Epithelial cell of proximal tubule (primary cell): ENCODE data around the gene SLC9A6. TPM values are rescaled to one million over a fixed set of nuclear protein-coding genes. Genes with fewer than 3 reads are reported as not detected.

Source experiments
- DNase-seq: peaks from one replicate; pipeline ENCODE4 v3.0.0-alpha.2; 2011; ENCODE audit warnings: low read depth
- H3K4me3 ChIP-seq: 2 replicates; pipeline ENCODE4 v1.5.1; 2011; ENCODE audit warnings: low read depth, mild to moderate bottlenecking, low read length
- total RNA-seq: library from RNA; depleted of rRNA; stranded (reverse); fragments of >200 nt; gene quantifications from 2 replicates; pipeline ENCODE4 v1.2.3, GENCODE V29; 2015
- TF ChIP-seq, protein P1 (sequence below): conservative IDR thresholded peaks from 2 replicates; pipeline ENCODE4 v1.5.1; 2012; ENCODE audit warnings: low read depth, mild to moderate bottlenecking, low read length

SLC9A6 gene
- total RNA-seq, 1 donor from 2014 or later, result 9.1 TPM

- no peak overlapping the region for H3K4me3 ChIP-seq
- TF ChIP-seq, protein P1, sequence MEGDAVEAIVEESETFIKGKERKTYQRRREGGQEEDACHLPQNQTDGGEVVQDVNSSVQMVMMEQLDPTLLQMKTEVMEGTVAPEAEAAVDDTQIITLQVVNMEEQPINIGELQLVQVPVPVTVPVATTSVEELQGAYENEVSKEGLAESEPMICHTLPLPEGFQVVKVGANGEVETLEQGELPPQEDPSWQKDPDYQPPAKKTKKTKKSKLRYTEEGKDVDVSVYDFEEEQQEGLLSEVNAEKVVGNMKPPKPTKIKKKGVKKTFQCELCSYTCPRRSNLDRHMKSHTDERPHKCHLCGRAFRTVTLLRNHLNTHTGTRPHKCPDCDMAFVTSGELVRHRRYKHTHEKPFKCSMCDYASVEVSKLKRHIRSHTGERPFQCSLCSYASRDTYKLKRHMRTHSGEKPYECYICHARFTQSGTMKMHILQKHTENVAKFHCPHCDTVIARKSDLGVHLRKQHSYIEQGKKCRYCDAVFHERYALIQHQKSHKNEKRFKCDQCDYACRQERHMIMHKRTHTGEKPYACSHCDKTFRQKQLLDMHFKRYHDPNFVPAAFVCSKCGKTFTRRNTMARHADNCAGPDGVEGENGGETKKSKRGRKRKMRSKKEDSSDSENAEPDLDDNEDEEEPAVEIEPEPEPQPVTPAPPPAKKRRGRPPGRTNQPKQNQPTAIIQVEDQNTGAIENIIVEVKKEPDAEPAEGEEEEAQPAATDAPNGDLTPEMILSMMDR, result no peak
- no peak for DNase-seq
These were observed 9.8 kb upstream of the SLC9A6 start for GRCh38 chrX:135975421-135975820.

GRCh38 chrX:135977611-135978010 is 7.6 kb upstream of the SLC9A6 start:
- H3K4me3 ChIP-seq, result no peak overlapping the region
- no peak for DNase-seq
- TF ChIP-seq, protein P1, result no peak

DNA sequence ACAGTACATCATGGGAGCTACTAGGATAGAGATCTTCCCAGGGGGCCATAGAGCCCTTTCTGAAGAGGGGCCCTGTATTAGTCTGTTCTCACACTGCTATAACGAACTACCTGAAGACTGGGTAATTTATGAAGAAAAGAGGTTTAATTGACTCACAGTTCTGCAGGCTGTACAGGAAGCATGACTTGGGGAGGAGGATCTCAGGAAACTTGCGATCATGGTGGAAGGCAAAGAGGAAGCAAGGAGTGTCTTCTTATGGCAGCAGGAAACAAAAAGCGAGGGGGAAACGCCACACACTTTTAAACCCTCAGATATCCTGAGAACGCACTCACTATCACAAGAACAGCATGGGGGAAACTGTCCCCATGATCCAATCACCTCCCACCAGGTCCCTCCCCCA is 4.2 kb upstream of the SLC9A6 start:
- TF ChIP-seq, protein P1, result no peak
- no peak overlapping the region for H3K4me3 ChIP-seq
- no peak for DNase-seq

GRCh38 chrX:135981668-135982067 is 3.6 kb upstream of the SLC9A6 start:
- DNase-seq, result no peak
- TF ChIP-seq, protein P1, result no peak
- no peak overlapping the region for H3K4me3 ChIP-seq

- no peak overlapping the region for H3K4me3 ChIP-seq
- TF ChIP-seq, protein P1, result no peak
- no peak for DNase-seq
These were observed 2.4 kb upstream of the SLC9A6 start for GRCh38 chrX:135982860-135983259.

- DNase-seq, result no peak
- TF ChIP-seq, protein P1, result no peak
- peak overlapping the region; percentile 74 for H3K4me3 ChIP-seq
These were observed 979 bp upstream of the SLC9A6 start for GRCh38 chrX:135984256-135984655.

DNA sequence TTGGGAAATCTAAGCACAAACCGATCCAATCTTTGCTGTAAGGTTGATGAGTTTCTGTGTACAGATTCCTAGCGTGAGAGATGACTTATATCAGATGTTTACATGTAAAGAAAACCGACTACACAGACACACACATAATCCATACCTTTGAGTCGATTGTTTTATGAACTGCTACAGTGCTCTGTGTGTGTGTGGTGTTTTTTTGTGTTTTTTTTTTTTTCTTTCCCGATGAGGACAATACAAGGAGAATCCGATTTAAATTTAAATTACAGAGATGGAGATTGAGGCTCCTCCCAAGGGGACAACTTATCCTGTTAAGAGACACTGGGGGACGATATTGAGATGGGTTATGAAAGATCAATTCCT is 461 bp upstream of the SLC9A6 start:
- H3K4me3 ChIP-seq, result peak overlapping the region; percentile 74
- no peak for DNase-seq
- TF ChIP-seq, protein P1, result no peak
